ENCODE results near the gene SOWAHA.
"Not testable (repeated sequence)": the region's sequence is repeated elsewhere in the genome, so short reads cannot be mapped to it uniquely, and the experiment has no call there.

Gene SOWAHA

DNA sequence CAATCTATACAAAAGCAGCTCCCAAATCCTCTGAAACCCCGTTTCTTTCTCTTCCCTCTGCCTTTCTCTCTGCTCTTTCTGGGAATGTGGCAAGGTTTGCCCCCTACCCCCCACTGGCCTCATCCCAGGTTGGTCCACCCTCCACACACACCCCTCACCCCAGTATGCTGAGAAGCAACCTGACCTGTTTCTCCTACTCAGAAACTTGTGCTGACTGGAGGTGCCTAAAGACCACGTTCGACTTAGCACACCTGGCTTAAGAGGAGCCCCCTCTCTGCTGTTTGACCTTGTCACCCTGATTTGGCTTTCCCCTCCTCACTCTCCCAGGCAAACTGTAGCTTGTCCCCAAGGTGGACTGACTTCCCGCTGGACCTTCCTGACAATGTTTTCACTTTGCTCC, 35.0 kb upstream of the SOWAHA start:
- no peak for DNase-seq

DNA sequence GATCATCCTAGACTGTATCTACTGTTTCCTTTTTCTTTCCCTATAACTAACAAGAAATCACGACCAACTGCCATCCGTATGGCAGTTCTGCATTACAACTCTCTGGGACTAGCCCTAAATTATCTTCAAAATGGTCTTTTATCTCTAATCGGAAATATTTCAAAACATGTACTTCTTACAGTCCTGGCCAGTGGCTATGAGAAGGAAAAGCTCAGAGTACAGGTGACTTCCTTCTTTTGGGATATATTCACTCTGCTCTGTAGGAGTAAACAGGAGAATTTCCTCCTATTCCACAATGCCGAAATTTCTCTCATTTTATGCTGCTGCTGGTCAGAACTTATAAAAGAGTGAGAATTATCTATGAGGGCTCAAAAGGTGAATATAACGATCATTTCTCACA, 34.2 kb upstream of the SOWAHA start:
- DNase-seq = no peak

DNA sequence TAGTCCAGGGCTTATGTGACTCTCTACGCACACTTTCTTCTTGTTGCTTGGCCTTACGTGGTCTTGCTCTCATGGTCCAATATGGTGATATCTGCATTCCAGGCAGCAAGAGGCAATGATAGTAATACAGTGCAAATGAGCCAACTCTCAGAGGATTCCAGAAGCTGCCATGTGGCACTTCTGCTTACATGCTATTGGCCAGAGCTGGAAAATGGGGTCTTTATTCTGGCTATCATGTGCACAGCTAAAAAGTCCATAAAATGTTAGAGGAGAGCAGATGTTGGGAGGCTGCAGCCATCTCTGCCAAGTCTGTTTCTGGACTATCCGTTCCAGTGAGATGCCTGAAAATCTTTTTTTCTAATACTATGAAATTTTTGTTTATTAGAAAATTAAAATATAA, 33.1 kb upstream of the SOWAHA start:
- DNase-seq = no peak

DNA sequence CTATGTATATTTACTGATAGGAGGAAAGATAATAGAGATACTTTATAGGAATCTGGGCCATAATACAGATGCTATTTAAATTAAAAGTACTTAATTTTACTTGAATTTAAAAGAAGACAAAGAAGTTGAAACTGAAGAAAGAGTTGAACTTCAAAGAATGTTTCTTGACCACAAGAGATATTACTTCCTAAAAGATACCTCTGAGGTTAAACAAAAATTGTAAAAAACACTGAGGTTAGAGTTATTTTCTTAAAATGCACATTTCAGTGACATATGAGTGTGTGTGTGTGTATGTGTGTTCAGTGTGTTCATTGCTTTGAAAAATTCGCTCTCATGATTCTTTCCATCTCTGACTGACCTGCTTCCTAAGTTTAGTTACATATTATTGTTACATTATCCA, 32.5 kb upstream of the SOWAHA start:
- DNase-seq = no peak

DNA sequence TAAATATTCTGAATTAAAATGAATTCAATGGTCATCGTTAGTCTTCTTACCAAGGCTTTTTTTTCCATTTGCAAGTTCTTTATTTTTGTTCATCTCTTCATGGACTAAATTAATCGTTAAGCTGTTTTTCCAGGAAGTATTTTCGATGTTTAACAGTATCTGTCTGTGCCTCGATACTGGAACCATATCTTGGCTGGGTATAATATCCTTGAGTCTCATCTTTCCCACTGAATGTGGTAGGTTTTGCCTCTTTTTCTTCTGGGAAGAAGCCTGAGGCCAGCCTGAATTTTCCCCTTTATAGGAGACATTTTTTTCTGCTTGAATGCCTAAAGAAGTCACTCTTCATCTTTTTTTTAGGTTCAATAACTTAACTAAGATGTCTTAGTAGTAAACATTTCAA, 32.1 kb upstream of the SOWAHA start:
- DNase-seq = no peak

DNA sequence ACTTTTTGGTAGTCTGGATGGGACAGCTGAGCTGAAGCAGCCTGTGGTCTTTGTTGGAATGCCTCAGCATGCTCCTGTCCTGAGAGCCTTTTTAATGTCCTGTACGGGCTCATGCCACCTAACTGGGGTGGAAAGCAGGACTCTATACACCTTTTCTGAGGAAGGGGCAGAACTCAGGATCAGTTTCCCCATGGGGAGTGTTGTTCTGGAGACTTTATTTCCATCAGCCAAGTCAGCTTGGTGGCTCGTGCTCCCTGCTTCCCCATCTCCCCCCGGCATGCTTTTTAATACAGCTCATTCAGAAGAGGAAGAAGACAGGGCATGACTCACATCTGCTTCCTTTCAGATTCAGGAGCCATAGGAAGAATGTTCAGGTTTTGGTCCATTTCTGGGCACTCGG, 31.0 kb upstream of the SOWAHA start:
- DNase-seq = no peak

DNA sequence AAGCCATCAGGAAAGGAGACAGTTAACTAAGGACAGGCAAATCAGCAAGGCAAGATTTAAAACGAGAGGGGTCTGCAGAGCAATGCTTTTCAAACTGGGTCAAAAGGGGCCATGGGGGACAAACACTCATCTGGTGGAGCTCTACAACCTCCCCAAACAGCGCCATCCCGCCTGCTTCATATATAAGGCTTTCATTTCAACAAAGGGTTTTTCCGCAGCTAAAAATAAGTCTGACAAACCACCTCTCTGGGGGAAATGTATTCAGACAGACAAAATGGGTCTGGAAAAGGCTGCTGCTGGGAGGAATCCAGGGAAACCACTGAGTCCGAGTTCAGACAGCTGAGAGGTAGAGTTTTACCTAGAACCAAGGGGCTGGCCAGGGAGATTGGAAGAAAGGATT, 27.7 kb upstream of the SOWAHA start:
- DNase-seq = no peak

DNA sequence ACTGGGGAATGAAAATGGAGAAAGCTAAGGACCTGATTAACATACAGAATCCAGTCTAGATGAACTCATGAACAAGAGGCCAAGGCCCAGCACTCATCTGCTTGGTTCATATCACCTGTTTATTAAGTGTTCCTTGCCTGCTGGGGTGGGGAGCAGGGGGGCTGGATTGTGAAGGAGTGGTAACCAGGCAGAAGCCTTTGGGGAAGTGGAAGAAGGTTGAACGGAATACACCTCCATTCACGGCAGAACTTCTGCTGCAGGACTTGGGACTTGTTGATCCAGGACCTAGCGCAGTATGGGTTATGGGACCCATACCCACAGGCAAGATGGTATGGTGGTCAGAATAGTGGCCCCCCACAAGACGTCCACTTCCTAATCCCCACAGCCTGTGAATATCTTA, 27.2 kb upstream of the SOWAHA start:
- DNase-seq = no peak

DNA sequence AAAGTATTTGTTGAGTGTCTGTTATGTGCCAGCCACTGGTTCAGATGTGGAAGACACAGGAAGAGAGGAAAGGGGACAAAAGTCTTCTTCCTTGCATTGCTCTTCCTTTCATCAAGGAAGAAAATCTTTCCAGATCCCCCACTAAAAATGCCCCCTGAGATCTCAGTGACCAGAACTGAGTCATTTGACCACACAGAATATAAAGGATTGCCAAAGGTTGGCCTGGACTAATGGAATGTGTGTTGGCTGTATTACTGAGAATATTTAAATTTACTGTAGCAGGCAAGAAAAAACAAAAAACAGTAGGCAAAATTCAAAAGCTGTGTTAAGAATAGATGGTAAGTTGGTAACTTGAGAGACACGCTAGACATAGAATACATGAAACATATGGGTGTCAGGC, 26.0 kb upstream of the SOWAHA start:
- no peak for DNase-seq

DNA sequence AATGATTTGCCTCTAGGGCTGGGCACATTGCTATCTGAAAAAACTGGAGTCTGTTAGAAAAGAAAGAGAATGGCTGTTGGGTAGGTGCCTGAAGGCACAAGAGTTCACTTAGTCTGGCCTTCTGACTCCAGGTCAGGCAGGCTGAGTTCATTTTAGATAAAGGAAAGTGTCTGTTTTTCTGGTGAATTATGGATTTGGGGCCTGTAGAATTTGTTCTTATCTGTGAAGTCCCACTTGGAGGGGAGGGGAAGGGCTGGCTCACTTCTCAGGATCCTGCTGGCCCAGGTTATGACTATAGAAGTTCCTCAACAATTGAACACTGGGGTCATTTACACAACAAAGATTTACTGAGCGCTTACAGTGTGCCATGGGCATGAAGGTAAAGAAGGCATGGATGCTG, 24.6 kb upstream of the SOWAHA start:
- no peak for DNase-seq

DNA sequence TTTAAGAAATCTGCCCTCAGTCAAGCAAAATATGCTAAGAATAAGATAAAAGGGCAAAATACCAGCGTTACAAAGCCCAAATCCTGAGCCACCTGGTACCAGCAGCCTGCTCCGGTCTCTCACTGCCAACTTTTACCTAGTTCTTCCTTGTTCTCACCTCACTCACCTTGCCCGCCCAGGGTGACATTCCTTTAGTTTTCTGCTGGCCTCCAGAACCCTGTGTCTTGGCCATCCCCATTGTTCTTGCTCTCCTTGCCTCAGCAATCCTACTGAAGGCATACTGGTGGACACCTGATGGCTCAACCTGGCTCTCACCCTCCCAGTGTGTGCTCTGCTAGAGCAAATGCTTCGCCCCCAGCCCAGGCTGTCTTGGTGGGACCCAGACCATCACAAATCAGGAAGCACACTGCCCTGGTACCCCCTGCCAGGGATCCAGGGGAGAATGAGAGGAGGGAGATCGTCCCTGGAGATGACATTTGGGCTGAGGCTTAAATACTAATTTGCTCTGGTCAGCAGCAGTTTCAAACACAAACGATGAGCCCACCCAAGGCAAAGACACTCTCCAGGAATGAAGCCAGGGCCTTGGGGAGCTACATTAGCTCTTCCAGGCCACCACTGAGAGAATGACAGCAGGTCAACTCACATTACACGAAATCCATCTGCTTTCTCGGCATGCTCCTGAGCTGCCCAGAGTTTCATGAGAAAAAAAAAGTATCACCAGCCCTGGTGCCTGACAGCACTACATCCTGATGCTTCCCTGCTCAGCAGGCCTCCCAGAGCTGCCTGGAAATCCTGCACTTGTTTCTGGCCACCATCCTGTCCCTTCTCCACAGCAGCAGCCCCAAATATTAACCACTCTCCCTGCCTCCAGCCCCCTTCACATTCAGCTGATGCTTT, 23.9 kb upstream of the SOWAHA start:
- DNase-seq = no peak

DNA sequence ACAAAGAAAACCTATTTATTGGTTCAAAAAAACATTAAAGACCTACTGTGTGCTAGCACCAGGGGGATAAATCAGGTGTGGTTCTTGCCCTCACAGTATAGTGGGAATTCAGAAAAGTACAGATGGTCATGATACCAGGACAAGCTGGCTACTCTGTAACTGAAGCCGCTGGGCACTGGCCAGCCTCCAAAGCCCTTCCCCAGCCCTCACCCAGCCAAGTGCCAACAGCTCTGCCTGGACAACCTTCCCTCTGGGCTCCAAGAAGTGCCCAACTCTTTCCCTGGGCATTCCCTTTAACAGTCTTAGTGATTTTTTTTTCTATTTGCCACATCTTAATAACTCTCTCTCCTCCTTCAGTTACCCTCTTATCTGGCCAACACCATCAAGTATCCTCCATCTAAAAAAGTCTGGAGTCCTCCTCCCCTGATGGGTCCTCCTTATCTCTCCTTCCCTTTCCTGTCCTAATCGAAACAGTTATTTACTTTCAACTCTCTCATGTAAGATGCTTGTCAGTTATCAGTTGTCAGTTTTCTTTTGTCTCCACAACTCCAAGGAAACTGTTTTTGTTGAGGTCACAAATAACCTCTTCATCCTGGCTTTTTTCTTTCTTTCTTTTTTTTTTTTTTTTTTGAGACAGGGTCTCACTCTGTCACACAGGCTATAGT, 22.8 kb upstream of the SOWAHA start:
- no peak for DNase-seq

DNA sequence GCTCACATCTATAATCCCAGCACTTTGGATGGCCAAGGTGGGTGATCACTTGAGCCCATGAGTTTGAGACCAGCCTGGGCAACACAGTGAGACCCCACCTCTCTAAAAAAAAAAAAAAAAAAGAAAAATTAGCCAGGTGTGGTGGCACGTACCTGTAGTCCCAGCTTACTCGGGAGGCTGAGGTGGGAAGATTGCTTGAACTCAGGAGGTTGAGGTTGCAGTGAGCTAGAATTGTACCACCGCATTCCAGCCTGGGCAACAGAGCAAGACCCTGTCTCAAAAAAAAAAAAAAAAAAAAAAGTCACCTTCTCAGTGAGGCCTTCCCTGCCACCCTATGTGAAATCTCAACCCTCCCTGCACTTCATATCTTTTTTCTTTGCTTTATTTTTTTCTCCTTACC, 22.1 kb upstream of the SOWAHA start:
- DNase-seq = no peak

DNA sequence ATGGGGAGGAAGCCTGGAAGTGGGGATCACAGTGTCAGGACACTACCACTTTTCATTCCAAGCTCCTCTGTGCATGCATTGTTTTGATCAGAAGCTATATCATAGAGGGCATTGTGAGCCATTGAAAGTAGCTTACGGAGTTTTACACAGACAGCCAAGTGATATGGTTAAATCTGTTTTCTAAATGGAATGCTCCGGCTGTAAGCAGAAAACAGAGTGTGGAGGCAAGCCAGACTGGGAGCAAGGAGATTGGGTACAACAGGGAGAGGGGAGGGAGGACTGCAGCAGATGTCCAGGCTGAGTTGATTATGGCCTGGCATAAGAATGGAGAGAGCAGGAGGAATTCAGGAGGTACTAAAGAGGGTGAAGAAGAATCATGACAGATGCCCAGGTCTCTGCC, 15.5 kb upstream of the SOWAHA start:
- DNase-seq = no peak

DNA sequence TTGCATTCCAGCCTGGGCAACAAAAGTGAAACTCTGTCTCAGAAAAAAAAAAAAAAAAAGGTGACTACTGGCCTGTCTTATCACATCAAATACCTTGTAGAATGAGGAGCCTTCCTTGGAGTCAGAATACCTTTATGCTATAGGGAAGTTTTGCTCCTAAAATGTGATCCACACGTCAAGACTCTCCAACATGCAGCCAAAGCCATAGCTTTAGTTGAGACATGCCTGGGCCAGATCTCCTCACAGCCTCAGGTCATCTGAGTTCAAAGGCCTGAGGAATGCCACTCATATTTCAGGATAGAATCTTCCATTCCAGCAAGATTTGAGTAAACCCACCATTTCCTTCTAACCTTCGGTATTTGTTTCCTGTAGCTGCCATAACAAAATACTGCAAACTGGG, 13.7 kb upstream of the SOWAHA start:
- no peak for DNase-seq

DNA sequence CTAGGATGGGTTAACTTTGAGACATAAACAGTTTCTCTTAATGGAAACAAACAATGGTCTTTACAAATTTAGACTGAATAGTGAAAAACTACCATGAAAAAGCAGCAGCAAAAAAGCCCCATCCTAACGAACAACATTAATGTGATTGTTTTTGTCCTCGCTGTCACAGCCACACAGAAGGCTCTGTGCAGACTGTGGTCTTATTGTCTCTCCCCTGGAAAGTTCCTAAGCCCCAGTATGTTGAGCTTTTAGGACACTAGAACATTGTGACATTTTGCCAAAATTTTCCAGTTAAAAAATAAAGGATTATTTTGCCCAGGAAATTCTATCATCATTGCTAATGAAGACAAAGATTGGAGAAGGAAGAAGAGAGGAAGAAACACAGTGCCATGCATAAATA, 12.6 kb upstream of the SOWAHA start:
- no peak for DNase-seq

DNA sequence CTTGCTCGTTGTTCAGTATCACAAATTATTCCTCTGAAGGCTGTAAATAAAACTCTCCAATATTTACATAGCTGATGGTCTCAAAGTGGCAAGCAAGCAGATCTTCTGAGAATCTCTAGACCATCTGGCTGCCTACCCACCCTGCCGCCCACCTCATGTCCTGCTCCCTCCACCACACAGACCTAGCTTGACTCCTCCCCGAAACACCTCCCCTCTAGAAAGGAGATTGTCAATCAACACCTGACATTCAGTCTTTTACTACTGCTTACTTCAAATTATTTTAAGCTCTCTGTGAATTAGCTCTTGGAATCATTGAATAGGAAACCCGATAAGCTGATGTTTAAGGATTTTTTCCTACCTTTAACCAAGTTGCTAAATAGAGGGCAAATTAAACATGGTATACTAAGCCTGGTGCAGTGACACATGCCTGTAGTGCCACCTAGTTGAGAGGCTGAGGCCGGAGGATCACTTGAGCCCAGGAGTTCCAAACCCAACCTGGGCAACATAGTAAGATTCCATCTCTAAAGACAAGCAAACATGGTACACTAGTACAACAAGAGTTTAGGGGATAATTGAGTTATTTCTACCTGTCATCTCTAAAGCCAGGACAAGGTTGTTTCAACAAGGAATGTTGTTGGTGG, 10.9 kb upstream of the SOWAHA start:
- no peak for DNase-seq

DNA sequence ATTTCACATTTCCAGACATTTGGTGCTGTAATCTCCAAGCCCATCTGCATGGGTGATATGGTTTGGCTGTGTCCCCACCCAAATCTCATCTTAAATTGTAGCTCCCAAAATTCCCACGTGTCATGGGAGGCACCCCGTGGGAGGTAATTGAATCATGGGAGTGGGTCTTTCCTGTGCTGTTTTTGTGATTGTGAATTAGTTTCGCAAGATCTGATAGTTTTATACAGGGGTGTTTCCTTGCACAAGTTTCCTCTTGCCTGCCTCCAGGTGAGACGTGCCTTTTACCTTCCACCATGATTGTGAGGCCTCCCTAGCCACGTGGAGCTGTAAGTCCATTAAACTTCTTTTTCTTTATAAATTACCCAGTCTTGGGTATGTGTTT, 10.4 kb upstream of the SOWAHA start:
- DNase-seq = not testable (repeated sequence)

DNA sequence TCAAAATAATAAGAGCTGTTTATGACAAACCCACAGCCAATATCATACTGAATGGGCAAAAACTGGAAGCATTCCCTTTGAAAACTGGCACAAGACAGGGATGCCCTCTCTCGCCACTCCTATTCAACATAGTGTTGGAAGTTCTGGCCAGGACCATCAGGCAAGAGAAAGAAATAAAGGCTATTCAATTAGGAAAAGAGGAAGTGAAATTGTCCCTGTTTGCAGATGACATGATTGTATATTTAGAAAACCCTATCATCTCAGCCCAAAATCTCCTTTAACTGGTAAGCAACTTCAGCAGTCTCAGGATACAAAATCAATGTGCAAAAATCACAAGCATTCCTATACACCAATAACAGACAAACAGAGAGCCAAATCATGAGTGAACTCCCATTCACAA, 8.9 kb upstream of the SOWAHA start:
- not testable (repeated sequence) for DNase-seq

DNA sequence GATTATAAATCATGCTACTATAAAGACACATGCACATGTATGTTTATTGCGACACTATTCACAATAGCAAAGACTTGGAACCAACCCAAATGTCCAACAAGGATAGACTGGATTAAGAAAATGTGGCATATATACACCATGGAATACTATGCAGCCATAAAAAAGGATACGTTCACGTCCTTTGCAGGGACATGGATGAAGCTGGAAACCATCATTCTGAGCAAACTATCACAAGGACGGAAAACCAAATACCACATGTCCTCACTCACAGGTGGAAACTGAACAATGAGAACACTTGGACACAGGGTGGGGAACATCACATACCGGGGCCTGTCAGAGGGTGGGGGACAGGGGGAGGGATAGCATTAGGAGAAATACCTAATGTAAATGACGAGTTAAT, 7.2 kb upstream of the SOWAHA start:
- DNase-seq = not testable (repeated sequence)

DNA sequence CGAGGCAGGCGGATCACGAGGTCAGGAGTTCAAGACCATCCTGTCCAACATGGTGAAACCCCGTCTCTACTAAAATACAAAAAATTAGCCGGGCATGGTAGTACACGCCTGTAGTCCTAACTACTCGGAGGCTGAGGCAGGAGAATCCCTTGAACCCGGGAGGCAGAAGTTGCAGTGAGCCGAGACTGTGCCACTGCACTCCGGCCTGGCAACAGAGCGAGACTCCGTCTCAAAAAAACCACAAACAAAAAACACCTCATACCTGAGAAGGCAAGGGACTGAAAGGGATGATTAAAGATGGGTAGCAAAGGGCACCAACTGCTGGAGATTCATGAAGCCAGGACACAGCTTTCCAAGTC, 6.3 kb upstream of the SOWAHA start:
- DNase-seq = not testable (repeated sequence)

DNA sequence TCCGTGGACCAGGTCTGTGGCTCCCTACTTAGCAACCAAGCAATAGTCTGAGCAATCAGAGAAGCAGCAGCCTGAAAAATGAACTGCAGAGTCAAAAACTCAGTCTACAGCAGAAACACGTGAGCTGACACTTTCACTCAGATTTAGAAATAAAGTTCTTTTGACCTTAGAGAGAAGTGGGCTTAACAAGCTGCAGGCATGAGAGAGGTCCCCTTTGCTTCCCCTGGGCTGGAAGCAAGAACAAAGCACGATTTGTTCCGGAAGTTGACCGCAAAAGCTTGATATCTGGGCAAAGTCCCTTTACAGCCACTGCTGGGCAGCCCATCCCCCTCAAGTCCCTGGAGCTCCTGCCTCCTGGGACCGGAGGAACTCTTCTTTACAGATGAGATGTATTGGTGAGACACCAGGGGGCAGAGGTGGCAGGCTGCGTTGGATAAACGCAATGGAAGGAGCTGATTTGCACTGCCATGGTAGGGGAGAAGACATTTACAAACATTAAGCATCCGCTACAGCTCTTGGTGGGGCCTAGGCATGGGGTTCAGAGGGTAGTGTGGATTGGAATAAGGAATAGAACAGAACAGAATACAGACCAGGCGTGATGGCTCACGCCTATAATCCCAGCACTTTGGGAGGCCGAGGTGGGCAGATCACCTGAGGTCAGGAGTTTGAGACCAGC, 5.8 kb upstream of the SOWAHA start:
- no peak for DNase-seq

DNA sequence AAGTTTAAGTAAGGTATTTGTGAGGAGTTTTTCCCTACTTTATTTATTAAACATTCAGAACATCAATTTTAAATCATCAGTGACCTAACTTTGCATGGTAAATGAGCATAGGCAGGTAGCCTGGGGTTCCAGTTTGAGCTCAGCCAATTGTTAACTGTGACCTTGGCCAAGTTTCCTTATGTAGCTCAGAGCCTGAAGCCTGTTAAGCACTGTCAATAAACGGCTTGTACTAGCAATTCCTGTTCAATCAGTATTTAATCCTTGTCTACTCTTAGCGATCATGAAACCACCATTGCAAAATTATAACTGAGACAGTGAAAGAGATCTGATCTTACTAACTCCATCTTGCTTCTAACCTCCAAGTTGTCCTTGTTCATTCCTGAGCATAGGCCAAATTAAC, 4.7 kb upstream of the SOWAHA start:
- no peak for DNase-seq

DNA sequence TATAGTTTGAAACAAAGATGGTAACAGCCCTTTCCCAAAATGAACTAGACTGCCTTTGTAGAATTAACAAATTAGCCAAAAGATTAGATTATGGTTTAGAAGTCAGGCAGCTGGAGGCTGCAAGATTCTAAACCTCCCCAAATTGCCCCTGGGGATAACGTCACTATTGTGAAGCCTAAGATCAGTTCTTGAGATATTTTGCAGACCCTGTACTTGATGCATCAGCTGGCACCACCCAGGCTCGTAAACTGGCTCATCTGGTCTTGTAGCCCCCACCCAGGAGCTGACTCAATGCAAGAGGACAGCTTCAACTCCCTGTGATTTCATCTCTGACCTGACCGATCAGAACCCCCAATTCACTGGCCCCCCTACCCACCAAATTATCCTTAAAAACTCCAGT, 4.2 kb upstream of the SOWAHA start:
- DNase-seq = no peak
